Fibroblast of lung (primary cell): Measurements from ENCODE around the gene CLEC5A.

Experiments
- CTCF ChIP-seq, 2 donors: IDR thresholded peaks in 1 of 2; conservative IDR thresholded peaks in 1 of 2; 1 replicate in 1 of 2; 2 replicates in 1 of 2; pipeline ENCODE4 v1.5.1; 2011 to 2012; ENCODE audit warnings: low read length in 2 of 2, control low read depth in 1 of 2, inconsistent platforms in 1 of 2, low read depth in 1 of 2, mild to moderate bottlenecking in 1 of 2
- EZH2 ChIP-seq: IDR thresholded peaks from 2 replicates; pipeline ENCODE4 v1.5.1; 2012; ENCODE audit warnings: low read length, control low read depth, mild to moderate bottlenecking; ENCODE audit errors: missing control alignments

GRCh38 chr7:141915565-141915964 is 31.2 kb downstream of the CLEC5A start:
- no peak for TF ChIP-seq CTCF (conservative IDR thresholded peaks at IDR 0.05 in 1 of 2, IDR thresholded peaks at IDR 0.05 in 1 of 2; ENCODE audit: low read depth in 1 of 2, low read length in 2 of 2)
- TF ChIP-seq EZH2, result no peak
